HG02571 (cell line): ENCODE data around the gene NHS.
"Not testable (repeated sequence)": the region's sequence is repeated elsewhere in the genome, so short reads cannot be mapped to it uniquely, and the experiment has no call there.

Experiments
- ATAC-seq: cut with Tn5 transposase; IDR thresholded peaks from one replicate; pipeline ENCODE4 v1.9.1; 2021; ENCODE audit warnings: mild to moderate bottlenecking, moderate library complexity; ENCODE audit not compliant: unreplicated experiment

NHS gene

DNA sequence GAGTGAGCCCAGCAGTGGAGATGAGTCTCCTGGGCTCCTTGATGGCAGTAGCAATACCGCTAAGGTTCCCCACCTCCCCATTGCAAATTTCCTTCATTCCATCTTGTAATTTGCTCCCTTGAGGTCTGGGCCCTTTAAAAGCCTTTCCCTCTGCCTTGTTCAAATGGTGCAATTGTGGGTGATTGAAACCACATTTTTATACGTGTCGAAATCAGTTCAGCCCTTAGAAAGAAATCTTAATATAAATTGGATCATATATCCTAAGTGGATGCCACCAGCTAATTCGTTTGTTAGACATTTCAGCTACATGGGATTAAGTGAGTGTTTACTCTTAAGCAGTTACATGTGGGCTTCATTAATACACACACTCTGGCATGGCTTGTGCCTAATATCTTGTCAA lies 68.6 kb downstream of the NHS start:
- no peak for ATAC-seq

DNA sequence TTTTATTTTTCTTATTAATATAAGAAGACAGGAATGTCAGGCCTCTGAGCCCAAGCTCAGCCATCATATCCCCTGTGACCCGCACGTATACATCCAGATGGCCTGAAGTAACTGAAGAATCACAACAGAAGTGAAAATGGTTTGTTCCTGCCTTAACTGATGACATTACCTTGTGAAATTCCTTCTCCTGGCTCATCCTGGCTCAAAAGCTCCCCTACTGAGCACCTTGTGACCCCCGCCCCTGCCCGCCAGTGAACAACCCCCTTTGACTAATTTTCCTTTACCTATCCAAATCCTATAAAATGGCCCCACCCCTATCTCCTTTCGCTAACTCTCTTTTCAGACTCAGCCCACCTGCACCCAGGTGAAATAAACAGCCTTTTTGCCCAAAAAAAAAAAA lies 71.3 kb downstream of the NHS start:
- not testable (repeated sequence) for ATAC-seq

DNA sequence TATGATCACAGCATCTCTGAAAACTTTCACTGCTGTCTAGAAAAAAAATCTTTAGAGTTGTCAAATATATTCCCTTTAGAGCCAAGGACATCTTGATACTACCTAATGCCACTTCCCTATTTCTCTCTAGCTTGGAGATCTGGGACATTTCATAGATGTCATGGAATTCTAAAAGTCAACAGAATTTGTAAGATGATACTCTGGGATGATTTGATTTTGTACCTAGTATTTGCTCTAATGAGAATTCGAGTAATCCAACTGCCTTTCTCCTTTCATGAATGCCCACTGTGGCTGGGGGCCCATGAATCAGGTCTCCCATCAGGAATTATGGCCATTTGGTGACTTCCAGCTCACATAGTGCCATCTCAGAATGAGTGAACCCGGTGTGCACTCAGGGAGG lies 73.2 kb downstream of the NHS start:
- no peak for ATAC-seq

DNA sequence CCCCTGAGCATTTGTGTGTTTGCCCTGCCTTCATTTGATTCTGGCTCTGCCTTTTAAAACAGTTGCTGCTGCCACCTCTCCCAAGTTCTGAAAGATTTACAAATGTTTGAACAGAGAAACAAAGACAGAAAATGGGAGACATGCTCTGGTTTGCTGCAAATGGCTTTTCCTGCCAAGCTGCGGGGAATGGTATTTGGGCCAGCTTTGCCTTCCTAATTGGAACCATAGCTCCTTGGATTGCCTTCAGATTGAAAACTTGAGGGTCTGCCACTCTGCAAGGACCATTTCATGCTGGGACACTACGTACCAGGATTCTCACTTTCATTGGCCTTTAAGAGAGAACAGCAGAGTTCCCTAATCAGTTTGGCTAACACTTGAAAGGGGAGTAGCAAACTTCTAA lies 74.9 kb downstream of the NHS start:
- no peak for ATAC-seq

DNA sequence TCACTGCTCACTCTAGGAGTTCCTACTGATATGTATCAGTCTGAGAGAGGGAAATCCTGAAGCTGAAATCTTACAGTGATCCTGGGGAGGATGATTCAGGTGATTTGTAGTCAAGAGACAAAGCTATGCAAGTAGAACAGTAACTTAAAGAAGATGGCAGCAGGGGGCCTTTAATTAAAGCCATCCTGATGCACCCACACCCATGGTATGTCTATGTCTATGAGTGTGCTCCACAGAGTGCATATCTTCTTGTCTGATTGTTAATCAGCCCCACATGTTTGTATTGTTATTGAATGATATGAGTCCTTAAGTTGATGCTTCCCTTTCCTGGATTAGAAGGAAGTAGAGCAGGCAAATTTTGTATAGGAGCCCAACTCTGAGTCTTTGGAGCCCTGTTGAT lies 78.8 kb downstream of the NHS start:
- ATAC-seq, result no peak

DNA sequence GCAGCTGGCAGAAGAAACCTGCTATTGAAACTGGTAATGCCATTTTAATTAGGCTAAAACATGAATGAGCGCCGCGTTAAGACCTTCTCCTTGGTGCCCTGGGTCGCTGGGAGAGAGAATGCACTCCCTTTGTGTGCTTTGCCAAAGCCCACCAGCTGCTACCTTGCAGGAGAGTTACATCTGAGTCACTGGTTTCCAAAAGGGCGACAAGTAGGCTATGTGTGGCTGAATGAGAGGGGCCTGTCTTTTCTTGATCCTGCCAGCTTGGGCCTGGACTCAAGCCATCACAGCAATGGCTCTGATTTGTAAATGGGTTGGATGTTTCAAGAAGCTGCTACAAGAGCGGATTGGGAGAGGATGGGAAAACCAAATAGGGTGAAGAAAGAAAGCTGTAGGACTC lies 81.5 kb downstream of the NHS start:
- ATAC-seq, result no peak

DNA sequence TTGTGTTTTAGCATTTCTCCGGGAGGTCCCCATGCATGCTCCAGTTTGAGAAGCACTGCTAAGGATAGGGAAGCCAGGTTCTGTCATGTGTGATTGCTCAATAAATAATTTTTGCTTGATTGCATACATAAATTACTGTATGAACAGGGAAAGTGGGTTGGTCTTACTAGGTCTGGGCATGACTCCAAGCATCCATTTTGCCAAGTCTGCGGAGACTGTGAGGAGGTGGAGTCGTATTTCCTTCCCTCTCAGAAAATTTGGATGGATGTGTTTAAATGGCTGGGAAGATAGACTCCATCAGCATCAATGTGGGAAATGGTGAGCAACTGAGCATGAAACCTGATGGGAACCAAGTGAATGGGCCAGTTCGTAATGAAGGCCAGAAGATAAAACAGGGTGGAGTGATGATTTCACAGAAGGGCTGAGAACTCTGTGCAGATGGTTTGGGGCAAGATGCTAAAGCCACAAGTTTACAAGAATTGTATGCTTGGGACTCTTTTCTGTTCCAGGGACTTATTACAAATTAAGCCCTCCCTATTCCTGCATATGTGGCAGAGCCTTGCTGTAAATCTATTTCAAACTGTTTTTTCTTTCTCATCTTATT lies 84.1 kb downstream of the NHS start:
- no peak for ATAC-seq

DNA sequence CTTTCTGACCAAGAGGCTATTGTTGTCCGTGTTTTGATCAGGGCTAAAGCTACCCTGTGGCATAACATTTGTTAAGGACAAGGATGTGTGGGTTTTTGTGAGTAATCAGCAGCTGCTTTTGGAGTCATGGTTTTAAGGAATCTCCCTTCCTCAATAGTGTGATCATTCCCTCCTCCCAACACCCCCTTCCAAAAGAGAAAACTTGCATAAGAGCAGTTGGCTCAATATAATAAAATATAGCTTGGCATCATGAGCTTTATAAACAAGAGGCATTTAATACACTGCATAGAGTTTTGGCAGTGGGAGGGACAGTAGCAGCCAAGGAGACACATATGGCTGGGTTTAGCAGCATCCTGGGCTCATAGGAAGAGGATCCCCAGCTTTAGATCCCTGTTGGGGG lies 84.7 kb downstream of the NHS start:
- no peak for ATAC-seq

DNA sequence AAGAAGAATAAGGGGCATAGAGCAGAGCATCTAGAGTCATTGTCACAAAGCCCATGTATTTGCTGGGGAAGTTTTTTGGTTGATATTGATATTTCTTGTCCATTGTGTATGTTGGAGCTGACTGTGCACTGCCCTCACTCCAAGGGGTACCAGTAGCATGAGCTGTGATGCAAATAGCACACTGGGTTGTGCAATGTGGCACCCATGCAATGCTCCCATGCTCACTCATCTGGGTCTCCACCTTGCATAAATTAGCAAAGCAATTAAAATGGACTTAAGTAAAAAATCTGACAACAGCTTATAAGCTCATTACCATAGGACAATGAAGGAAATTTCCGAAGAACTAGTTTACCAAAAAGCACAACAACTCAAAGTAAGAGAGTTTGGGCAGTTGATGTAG lies 87.9 kb downstream of the NHS start:
- ATAC-seq, result no peak

DNA sequence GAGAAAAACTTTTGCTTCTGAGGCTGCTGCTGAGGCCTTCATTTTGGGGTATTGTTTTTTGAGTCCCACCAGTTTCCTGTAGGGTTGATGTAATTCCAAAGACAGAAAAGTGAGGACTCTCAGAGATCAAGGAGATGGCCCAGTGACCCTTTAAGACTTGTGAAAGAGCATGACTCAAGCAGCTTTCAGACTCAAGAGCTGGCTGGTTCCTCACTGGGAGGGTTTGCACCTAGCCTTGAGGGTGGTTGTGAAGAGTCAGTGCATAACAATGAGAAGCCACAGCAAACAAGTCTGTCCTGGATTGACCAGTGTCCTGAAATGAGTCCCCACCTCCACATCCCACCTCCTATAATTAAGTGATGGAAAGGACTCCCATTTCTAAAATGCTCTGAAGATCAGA lies 89.2 kb downstream of the NHS start:
- ATAC-seq, result no peak

DNA sequence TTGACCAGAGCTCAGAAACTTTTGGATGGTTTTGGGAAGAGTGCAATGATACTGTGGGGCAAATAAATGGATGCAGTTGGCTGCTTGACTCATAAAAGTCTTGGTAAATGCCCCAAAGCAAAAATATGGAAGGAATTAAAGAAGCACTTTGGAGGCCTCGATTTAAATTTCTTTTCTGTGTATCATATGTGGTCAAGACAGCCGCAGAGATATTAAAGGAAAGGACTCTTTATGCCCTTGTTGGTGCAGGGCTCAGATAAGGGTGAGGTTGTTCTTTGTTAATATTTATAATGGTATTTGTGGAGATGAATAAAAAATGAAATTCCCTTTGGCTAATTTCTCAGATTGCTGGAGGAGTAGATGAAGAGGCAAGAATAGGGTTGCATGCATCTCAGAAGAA lies 90.2 kb downstream of the NHS start:
- ATAC-seq, result no peak

DNA sequence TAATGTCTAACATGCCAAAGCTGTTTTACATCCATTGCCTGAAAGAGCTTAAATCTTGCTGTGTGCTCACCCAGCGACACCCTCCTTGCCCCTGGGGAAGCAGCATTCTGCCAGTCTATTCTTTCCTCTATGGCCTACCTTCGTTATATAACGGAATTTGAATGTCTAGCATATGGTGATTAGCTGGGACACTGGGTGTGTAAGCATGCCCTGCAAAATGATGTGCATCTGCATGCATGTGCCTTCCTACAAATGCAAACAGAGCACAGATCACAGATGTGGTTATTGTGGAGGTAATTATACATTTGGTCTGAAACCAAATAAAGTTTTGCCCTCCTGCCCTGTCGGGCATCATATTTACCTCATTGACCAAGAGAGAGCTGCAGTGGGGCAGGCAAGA lies 90.8 kb downstream of the NHS start:
- no peak for ATAC-seq

DNA sequence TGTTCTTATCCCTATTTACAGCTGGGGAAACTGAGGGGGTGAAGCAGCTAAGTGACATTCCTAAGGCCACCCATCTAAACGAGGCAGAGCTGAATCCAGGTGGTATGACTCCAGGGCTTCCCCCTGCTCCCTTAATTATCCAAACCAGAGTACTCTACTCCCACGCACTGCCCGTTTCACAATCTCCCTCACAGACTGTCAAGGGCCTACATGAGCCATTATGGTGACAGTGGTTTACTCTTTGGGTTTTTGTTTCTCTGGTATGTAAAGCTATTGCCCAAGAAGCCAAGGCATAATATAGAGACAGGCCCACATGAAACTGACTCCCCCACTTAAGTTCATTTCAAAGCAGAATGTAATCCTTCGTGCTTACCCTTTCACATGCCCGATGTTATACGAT lies 95.1 kb downstream of the NHS start:
- no peak for ATAC-seq

DNA sequence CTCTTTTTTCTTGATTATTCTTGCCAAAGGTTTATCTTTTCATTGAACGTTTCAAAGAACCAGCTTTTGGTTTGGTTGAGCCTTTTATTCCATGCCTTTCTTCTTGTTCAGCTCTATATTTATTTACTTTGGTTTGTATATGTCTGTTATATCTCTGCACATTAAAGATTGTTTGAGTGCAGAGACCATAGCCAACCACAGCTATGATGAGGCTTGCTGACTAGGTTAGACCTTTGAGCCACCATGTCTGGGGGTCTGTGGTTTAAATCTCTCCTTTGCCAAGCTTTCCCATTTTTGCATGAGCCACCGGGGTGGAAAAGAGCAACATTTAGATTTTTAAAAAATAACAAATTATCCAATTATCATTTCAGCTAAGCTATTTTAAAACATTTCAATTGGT lies 96.1 kb downstream of the NHS start:
- ATAC-seq, result no peak

DNA sequence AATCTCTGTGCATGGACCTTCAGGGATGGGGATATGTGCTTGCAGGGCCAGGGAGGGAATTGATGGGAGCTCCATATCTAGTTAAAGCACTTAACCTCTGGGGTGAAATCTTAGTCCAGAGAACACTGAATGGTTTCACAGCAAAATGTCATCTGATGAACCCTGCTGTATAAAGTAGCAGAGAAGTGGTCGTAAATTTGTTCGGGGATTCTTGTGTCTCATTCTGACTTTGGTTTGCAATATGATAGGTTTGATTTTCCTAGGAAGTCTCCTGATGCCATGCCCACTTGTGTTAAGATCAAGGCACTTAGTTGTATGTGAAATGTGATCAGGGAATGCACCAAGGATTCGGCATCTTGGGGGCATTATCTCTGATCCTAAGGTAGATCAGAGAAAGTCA lies 96.9 kb downstream of the NHS start:
- no peak for ATAC-seq

DNA sequence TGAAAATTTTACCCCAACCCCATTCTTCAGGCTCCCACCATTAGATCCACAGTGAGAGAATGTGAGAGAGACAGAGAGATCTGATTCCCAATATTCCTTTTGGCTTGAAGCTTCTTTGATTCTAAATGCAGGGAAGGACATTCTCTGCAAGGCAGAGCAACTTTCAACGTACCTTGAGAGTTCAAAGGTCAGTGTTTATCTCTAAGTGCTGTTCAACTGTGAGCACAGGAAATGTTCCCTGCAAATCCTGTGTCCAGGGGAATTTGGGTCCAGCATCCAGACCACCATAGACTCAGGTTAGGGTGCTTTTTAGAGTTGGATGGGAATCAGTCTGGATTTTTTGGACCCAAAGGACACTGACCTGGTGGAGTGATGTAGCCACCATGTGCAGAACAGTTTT lies 97.4 kb downstream of the NHS start:
- no peak for ATAC-seq

DNA sequence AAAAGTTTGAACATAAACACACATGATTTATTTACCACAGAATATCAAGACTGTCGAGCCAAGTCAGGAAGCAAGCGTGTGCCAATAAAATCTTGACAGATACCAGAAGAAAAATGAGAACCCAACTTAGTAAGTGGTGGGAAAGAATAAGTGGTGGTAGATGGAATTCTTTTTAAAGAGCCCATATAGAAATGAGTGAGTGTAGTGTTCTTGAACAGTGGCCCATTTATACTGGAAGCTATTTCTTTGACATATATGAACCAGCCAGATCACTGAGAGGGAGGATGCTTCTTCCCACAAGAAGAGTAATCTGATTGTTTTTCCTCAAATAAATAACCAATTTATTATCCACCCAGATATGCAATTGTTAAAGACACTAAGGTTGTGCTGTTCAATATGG lies 98.0 kb downstream of the NHS start:
- no peak for ATAC-seq

DNA sequence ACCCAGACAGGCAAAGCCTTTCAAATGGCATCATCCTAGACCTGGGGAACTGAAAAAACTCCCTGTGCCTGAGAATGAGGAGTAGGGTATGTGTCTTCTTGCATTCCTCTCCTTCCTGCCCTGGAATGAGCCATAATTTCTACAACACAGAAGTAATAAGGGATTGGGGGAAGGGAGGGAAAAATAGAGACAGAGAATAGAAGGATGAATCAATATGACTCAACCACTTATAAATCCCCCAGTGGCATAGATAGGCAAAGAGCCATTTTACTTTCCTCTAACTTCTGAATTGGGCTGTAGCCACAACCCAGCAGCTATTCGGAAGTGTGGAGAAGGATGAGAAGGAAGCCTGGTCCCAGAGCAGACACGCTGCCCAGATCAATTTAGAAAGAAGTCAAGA lies 99.9 kb downstream of the NHS start:
- ATAC-seq, result no peak

DNA sequence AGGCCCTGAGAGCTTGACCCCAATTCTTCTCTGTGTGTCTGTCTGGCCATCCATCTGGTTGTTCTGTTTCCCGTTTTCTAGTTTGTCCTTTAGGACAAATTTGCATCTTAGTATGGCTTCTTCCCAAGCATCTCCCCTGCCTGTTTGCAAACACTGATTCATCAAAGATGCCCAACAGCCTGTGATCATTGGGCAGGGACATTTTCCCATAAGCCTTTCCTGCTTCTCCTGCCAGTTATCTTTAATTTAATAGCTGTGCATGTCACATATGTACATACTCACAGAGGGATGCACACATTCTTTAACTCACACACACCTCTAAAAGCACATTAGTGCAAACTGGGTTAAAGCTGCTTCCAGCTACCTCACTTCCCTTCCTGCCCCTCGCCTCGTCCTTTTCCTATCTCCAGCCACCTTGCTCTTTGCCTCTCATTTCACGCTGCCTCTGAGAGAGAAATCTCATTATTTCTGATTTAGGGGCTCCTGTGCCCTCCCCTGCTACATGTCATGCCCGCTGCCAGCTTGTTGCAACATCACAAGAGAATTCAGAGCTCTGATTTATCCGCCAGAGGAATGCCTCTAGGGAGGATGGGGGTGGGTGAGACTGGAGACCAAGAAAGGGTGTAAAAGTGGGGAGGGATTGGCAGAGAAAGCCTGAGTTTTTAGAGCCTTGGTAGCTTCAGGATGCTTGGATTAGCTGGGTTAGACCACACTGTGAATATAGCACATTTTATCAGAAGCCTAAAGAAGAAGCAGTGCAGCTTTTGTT lies 100.6 kb downstream of the NHS start:
- ATAC-seq, result no peak

DNA sequence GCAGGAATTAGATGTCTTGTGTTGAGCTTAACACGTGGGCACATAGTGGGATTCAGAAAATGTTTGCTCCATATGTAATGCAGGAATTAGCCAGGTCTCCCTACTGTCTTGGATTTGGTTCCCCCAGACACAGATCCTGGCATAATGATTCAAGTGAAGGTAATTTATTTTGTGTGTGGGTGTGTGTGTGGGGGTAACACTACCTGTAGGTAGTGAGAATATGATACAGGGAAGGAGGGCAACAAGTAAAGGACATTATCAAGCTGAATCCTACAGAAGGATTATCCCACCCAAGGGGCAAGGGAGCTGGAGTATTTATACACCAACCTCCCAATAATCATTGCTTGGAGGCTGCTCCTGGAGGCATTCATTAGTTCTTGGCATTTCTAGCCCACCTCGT lies 101.4 kb downstream of the NHS start:
- ATAC-seq, result no peak

DNA sequence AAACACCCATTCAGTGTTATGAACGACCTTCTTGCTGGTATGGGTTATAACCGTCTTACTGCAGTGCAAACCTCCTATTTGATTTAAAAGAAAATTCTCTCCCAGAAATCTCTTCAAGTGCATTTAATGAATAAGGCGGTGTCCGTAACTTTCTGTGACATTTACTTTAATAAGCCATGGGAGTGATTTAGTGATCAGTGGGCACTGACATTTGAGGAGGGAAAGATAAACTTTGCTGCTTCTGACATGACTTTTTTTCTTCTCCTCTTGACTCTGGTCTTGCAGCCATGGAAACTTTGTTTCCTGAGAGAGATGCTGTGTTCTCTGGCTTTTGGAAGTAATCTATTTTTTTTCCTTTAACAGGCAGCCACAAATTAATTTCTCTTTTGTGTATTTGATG lies 106.1 kb downstream of the NHS start:
- no peak for ATAC-seq

DNA sequence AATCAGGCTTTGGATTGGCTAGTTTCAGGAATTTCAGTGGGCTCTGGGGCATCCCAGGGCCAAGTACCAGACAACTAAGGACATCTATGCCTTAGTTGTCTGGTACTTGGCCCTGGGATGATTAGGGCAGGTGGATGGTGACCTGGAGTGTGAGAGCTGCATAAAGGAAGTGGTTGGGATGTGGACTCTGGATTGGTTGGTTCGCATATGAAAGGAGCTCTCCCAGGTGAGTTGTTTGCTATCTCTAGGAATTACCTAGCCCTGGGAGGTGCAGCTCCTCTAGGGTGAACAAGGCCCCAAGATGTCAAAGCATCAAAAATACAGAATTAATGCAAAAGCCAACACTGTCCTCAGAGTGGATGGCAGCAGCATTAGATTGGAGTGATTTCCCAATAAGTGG lies 109.6 kb downstream of the NHS start:
- ATAC-seq, result no peak

DNA sequence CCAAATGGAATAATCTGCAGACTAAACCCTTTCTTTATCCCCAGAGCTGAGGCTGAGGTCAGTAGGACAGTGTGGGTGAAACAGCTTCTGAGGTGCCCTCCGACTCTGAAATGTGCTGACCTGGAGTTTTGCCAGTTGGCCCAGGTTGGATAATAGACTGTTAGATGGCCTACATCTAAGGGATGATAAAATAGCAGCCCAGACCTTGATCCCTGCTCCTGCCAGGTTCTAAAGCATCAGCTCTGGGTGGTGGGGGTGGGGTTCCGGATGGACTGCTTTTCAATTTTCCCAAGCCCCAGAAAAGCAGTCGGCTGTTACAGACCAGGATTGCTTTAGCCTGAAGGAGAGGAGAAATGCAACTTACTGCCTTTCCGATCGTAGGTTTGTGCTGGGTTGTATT lies 110.4 kb downstream of the NHS start:
- no peak for ATAC-seq
